Activated T-helper 2 cell treated with anti-CD3 and anti-CD28 coated beads, Interferon-gamma antibody, Interleukin-2, Interleukin-4, amounts not matched to agents 10 μg/mL and 5 μg/mL and 100 μg/mL, durations not matched to agents 14 hours and 24 hours and 36 hours (primary cell): ENCODE measurements around the gene ATP10B. TPM values are rescaled to one million over a fixed set of nuclear protein-coding genes. Genes with fewer than 3 reads are reported as not detected.

Source experiments
- DNase-seq: peaks from one replicate; pipeline ENCODE4 v3.0.0; 2021; ENCODE audit warnings: low spot score
- H3K27ac Mint-ChIP-seq: one replicate; pipeline ENCODE4 v1.8.0; 2021; ENCODE audit warnings: mixed read lengths
- H3K27me3 Mint-ChIP-seq: one replicate; pipeline ENCODE4 v1.8.0; 2021; ENCODE audit warnings: low read depth, mixed read lengths
- H3K36me3 Mint-ChIP-seq: one replicate; pipeline ENCODE4 v1.8.0; 2021; ENCODE audit warnings: low read depth, mixed read lengths
- H3K4me1 Mint-ChIP-seq: one replicate; pipeline ENCODE4 v1.8.0; 2021; ENCODE audit warnings: low read depth, mixed read lengths
- H3K4me3 Mint-ChIP-seq: one replicate; pipeline ENCODE4 v1.8.0; 2021; ENCODE audit warnings: low read depth, mild to moderate bottlenecking, moderate library complexity, mixed read lengths
- H3K9me3 Mint-ChIP-seq: one replicate; pipeline ENCODE4 v1.8.0; 2021; ENCODE audit warnings: mixed read lengths
- intact Hi-C: fragments of 100-400 bp; cut with micrococcal nuclease; formaldehyde crosslinking; loops from one replicate; pipeline ENCODE4 v1.15.1; 2023
- total RNA-seq: library from RNA; stranded (reverse); gene quantifications from 2 replicates; pipeline ENCODE4 v1.2.3, GENCODE V29; 2022

The ATP10B gene
- total RNA-seq, 1 donor from 2014 or later: not detected

DNA sequence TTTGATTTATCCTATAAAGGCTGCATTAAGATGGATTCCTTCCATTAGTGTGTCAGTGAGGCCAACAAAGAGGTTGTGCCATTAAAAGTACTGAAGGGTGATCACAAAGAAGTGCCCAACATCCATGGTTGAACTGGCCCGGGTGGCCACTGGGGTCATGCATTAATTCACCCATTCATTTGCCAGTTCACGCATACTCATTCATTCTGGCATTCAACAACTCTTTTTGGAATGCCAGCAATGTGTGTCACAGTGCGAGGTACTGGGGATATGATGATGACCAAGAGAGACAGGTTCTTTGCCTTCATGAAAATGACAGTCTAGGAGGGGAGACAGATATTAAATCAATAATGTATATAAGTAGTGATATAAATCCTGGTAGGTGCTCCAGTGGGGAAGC is 337.1 kb downstream of the ATP10B start:
- Mint-ChIP-seq H3K9me3 (no peaks in the 10 kb centered on the region), H3K4me3 (no peak overlapping the region), H3K4me1 (peaks cover 17% of the 10 kb centered on the region), H3K36me3 (peaks cover 6% of the 10 kb centered on the region), H3K27ac (no peak overlapping the region), H3K27me3 (no peaks in the 10 kb centered on the region)
- intact Hi-C loops: no loop called here
- DNase-seq: no peak

DNA sequence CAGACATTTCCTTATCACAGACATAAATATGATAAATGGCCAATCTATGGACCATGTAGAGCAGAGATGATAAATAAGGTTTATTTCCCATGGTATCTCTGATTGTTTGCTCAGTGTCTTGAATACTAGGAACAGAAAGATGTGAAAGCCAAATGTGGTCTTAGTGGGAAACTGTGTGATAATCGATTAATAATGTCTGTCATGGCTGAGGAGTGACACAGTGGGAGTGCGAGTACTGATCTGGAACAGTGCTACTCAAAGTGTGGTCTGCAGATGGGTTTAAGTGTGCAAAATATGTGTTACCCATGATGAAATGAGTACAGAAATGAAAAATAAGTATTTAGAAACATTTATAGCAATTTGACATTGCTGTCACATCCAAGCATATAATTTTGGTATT is 337.8 kb downstream of the ATP10B start:
- H3K9me3 Mint-ChIP-seq: no peaks in the 10 kb centered on the region
- H3K27me3 Mint-ChIP-seq: no peaks in the 10 kb centered on the region
- peaks cover 3% of the 10 kb centered on the region for H3K36me3 Mint-ChIP-seq
- no peak overlapping the region for H3K27ac Mint-ChIP-seq
- intact Hi-C loops: no loop called here
- H3K4me1 Mint-ChIP-seq: peaks cover 20% of the 10 kb centered on the region
- no peak overlapping the region for H3K4me3 Mint-ChIP-seq
- DNase-seq: no peak

DNA sequence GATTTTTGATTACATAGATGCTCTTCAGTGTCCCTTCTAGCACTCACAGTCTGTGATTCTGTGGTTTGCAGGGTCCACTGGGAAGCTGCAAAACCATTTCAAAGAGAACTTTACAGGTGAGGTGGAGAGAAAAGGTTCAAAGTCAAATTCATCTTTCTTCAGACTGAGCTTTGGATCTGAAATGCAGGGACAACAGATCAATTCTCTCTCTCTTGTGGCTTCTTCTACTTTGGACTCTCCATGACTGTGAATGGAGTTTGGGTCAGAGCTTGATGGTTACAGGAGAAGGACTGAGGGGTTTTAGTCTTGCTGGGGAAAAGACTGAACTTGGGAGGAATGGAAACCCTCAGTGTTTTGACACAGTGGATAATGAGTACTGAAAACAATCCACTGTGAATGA is 338.5 kb downstream of the ATP10B start:
- no peak for DNase-seq
- H3K36me3 Mint-ChIP-seq: peaks cover 3% of the 10 kb centered on the region
- peak overlapping the region; percentile 31 for H3K27ac Mint-ChIP-seq
- H3K4me1 Mint-ChIP-seq: peaks cover 27% of the 10 kb centered on the region
- no peak overlapping the region for H3K4me3 Mint-ChIP-seq
- no peaks in the 10 kb centered on the region for H3K9me3 Mint-ChIP-seq
- no peaks in the 10 kb centered on the region for H3K27me3 Mint-ChIP-seq
- intact Hi-C loops: loop anchor here (1.0 kb wide), 1 partner anchor 26 kb away; no protein-coding TSS in a partner anchor
